Endothelial cell of umbilical vein (primary cell): ENCODE results near the gene OR5B21. TPM values are rescaled to one million over a fixed set of nuclear protein-coding genes. Genes with fewer than 3 reads are reported as not detected.

Experiments
- BruUV-seq: library from RNA; stranded (reverse); fragments of 400-500 nt; replicated peaks from 2 replicates; lab custom pipeline; 2021; lab: Mats Ljungman, UMichigan
- CTCF ChIA-PET: fragments of 300-600, 350-600 bp; sonication (Branson Sonifier 250); formaldehyde crosslinking; loops from one replicate; lab custom pipeline; 2021; ENCODE audit warnings: antibody characterized with exemption, inconsistent platforms; lab: Charles Lee
- POLR2A ChIA-PET: fragments of 300-600, 350-600 bp; sonication (Branson Sonifier 250); formaldehyde crosslinking; loops from one replicate; lab custom pipeline; 2021; ENCODE audit warnings: antibody characterized with exemption, inconsistent platforms; lab: Charles Lee
- DNase-seq: peaks from one replicate; pipeline ENCODE4 v3.0.0-alpha.2; 2011; ENCODE audit warnings: low read depth, low spot score
- FAIRE-seq: peaks from 2 replicates; lab custom pipeline; 2011; peaks lifted over from hg19 to GRCh38; lab: Jason Lieb, UNC
- H2AFZ ChIP-seq: 2 replicates; pipeline ENCODE4 v1.6.0; 2012; ENCODE audit warnings: low read depth, low read length, control low read depth, inconsistent platforms
- H3K27ac ChIP-seq: 2 replicates; pipeline ENCODE4 v1.5.1; 2011; ENCODE audit warnings: low read depth, mild to moderate bottlenecking, control low read depth, low read length, moderate library complexity; ENCODE audit not compliant: insufficient read depth
- H3K27me3 ChIP-seq, 2 experiments: 2 replicates each; pipeline versions ENCODE4 v1.6.0 to v1.6.1; 2011; ENCODE audit warnings: low read length in 2 of 2, mixed read lengths in 1 of 2; ENCODE audit not compliant: control insufficient read depth in 2 of 2, insufficient read depth in 2 of 2
- H3K36me3 ChIP-seq, 2 experiments: 2 replicates in 1 of 2; 3 replicates in 1 of 2; pipeline ENCODE4 v1.5.1; 2011; ENCODE audit warnings: low read length in 2 of 2, mild to moderate bottlenecking in 1 of 2, moderate library complexity in 1 of 2; ENCODE audit not compliant: control insufficient read depth in 2 of 2, insufficient read depth in 2 of 2; ENCODE audit errors: extremely low read depth in 1 of 2
- H3K4me1 ChIP-seq: 3 replicates; pipeline ENCODE4 v1.5.1; 2011; ENCODE audit warnings: mild to moderate bottlenecking, low read length; ENCODE audit not compliant: control insufficient read depth, insufficient read depth; ENCODE audit errors: extremely low read depth
- H3K4me2 ChIP-seq: 2 replicates; pipeline ENCODE4 v1.6.1; 2011; ENCODE audit warnings: low read length, control low read depth, mixed read lengths; ENCODE audit not compliant: insufficient read depth
- H3K4me3 ChIP-seq, 3 experiments: fragments of 200-600 bp in 1 of 3; sonication (generic), shearing (Covaris generic) in 1 of 3; replicated peaks in 1 of 3; 2 replicates each; pipeline ENCODE4 v1.5.1; 2011 to 2016; ENCODE audit warnings: control low read depth in 3 of 3, low read length in 3 of 3, mild to moderate bottlenecking in 2 of 3, inconsistent platforms in 1 of 3, low read depth in 1 of 3, moderate library complexity in 1 of 3; ENCODE audit not compliant: insufficient read depth in 1 of 3
- H3K79me2 ChIP-seq: 2 replicates; pipeline ENCODE4 v1.6.0; 2012; ENCODE audit warnings: low read length, inconsistent platforms; ENCODE audit not compliant: control insufficient read depth, insufficient read depth
- H3K9ac ChIP-seq: replicated peaks from 2 replicates; pipeline ENCODE3; 2011; ENCODE audit warnings: low read length, control low read depth; ENCODE audit not compliant: insufficient read depth; ENCODE audit errors: extremely low read depth
- H3K9me1 ChIP-seq: replicated peaks from 3 replicates; pipeline ENCODE4 v1.6.0; 2011; ENCODE audit warnings: mild to moderate bottlenecking, low read length; ENCODE audit not compliant: control insufficient read depth, insufficient read depth; ENCODE audit errors: extremely low read depth
- H3K9me3 ChIP-seq: replicated peaks from 2 replicates; pipeline ENCODE4 v1.5.1; 2012; ENCODE audit warnings: low read length, inconsistent platforms; ENCODE audit not compliant: control insufficient read depth, insufficient read depth
- H4K20me1 ChIP-seq: replicated peaks from 2 replicates; pipeline ENCODE3; 2011; ENCODE audit warnings: mild to moderate bottlenecking, low read length; ENCODE audit not compliant: control insufficient read depth, insufficient read depth; ENCODE audit errors: extremely low read depth
- EZH2 ChIP-seq: IDR thresholded peaks from 2 replicates; pipeline ENCODE4 v1.6.1; 2012; ENCODE audit warnings: borderline replicate concordance, low read depth, mild to moderate bottlenecking, moderate library complexity, low read length, inconsistent platforms; ENCODE audit not compliant: severe bottlenecking
- FOS ChIP-seq: IDR thresholded peaks from 2 replicates; pipeline ENCODE4 v1.6.1; 2011; ENCODE audit warnings: mild to moderate bottlenecking, low read length, moderate library complexity, borderline replicate concordance; ENCODE audit not compliant: insufficient read depth
- GATA2 ChIP-seq: IDR thresholded peaks from 2 replicates; pipeline ENCODE4 v1.7.0; 2011; ENCODE audit warnings: low read depth, mild to moderate bottlenecking, moderate library complexity, mixed read lengths, low read length; ENCODE audit not compliant: insufficient read length, insufficient read depth
- JUN ChIP-seq: IDR thresholded peaks from 2 replicates; pipeline ENCODE4 v1.6.1; 2011; ENCODE audit warnings: borderline replicate concordance, low read depth; ENCODE audit not compliant: insufficient read length, insufficient read depth
- MAX ChIP-seq: IDR thresholded peaks from 2 replicates; pipeline ENCODE4 v1.6.1; 2011; ENCODE audit not compliant: insufficient read depth, insufficient read length
- MYC ChIP-seq: IDR thresholded peaks from one replicate; pipeline ENCODE4 v1.6.1; 2011; ENCODE audit warnings: mild to moderate bottlenecking, low read depth, low read length
- POLR2A ChIP-seq: IDR thresholded peaks from 2 replicates; pipeline ENCODE4 v1.6.1; 2012; ENCODE audit warnings: low read depth, mild to moderate bottlenecking, control low read depth, low read length
- POLR2AphosphoS5 ChIP-seq: IDR thresholded peaks from 2 replicates; pipeline ENCODE4 v1.6.1; 2012; ENCODE audit warnings: low read depth, mild to moderate bottlenecking, control low read depth, low read length, moderate library complexity; ENCODE audit not compliant: insufficient read depth
- dilution Hi-C: fragments of 300-500 bp; cut with MboI; formaldehyde crosslinking; loops from one replicate; pipeline ENCODE4 v1.15.0; 2019; ENCODE audit warnings: low sequenced_read_pairs; ENCODE audit not compliant: extremely low pct_ligation_motif_present
- intact Hi-C: fragments of 100-400 bp; cut with micrococcal nuclease; formaldehyde crosslinking; loops from one replicate; pipeline ENCODE4 v1.10.0; 2022
- polyA plus RNA-seq, 4 experiments: library from polyadenylated mRNA; depleted of rRNA in 3 of 4; stranded (reverse) in 3 of 4; unstranded in 1 of 4; fragments of >200 nt; gene quantifications; 2 replicates each; pipeline versions ENCODE4 v1.2.1 to v1.2.3, GENCODE V29; 2011 to 2012; ENCODE audit warnings: missing spikeins in 1 of 4
- total RNA-seq: library from RNA; stranded (reverse); gene quantifications from 2 replicates; pipeline ENCODE4 v1.2.3, GENCODE V29; 2021
- TF ChIP-seq, protein P1 (sequence below), 2 donors: IDR thresholded peaks; 1 replicate in 1 of 2; 2 replicates in 1 of 2; pipeline ENCODE4 v1.5.1; 2011; ENCODE audit warnings: low read length in 2 of 2, mild to moderate bottlenecking in 2 of 2, moderate library complexity in 2 of 2, control low read depth in 1 of 2, inconsistent platforms in 1 of 2, low read depth in 1 of 2; ENCODE audit not compliant: insufficient read depth in 1 of 2; ENCODE audit errors: extremely low read depth in 1 of 2

The OR5B21 gene
- total and polyA plus RNA-seq, 2 donors (not counting 3 experiments of a cell fraction or from before 2014, with no cell fraction given) = not detected

- Histone ChIP-seq H3K9me1 (no peaks in the 10 kb centered on the region), H3K27ac (no peak overlapping the region), H3K4me3 (no peak overlapping the region), H3K9me3 (no peaks in the 10 kb centered on the region), H3K4me2 (no peak overlapping the region), H3K36me3 (no peaks in the 10 kb centered on the region), H3K4me1 (no peaks in the 10 kb centered on the region), H3K9ac (no peak overlapping the region), H3K79me2 (no peaks in the 10 kb centered on the region), H3K27me3 (peaks cover 1 to 7% of the 10 kb centered on the region in 2 experiments), H2AFZ (no peak overlapping the region), H4K20me1 (no peaks in the 10 kb centered on the region)
- CTCF ChIA-PET = interaction anchor here (1.5 to 3.2 kb wide), 2 partner anchors 8 to 21 kb away, joined by 4 to 10 read pairs; no protein-coding TSS in a partner anchor
- POLR2A ChIA-PET = no interaction called here
- dilution Hi-C loops (no loop called here), intact Hi-C loops (no loop called here)
- TF ChIP-seq MYC = no peak
- no peak for TF ChIP-seq GATA2
- TF ChIP-seq, protein P1, sequence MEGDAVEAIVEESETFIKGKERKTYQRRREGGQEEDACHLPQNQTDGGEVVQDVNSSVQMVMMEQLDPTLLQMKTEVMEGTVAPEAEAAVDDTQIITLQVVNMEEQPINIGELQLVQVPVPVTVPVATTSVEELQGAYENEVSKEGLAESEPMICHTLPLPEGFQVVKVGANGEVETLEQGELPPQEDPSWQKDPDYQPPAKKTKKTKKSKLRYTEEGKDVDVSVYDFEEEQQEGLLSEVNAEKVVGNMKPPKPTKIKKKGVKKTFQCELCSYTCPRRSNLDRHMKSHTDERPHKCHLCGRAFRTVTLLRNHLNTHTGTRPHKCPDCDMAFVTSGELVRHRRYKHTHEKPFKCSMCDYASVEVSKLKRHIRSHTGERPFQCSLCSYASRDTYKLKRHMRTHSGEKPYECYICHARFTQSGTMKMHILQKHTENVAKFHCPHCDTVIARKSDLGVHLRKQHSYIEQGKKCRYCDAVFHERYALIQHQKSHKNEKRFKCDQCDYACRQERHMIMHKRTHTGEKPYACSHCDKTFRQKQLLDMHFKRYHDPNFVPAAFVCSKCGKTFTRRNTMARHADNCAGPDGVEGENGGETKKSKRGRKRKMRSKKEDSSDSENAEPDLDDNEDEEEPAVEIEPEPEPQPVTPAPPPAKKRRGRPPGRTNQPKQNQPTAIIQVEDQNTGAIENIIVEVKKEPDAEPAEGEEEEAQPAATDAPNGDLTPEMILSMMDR (IDR thresholded peaks at IDR 0.05; ENCODE audit: extremely low read depth in 1 of 2, insufficient read depth in 1 of 2, low read depth in 1 of 2, low read length in 2 of 2) = no peak
- no peak for TF ChIP-seq POLR2AphosphoS5
- TF ChIP-seq MAX = no peak
- TF ChIP-seq FOS = no peak
- no peak for TF ChIP-seq POLR2A
- TF ChIP-seq EZH2 = no peak
- no peak for TF ChIP-seq JUN
- BruUV-seq = no TSS peak
- DNase-seq (no peak), FAIRE-seq (no peak)
These were observed 4.5 kb downstream of the OR5B21 start for GRCh38 chr11:58503361-58503856.
